WTC11 (cell line): ENCODE measurements around the gene CSRNP3. TPM values are rescaled to one million over a fixed set of nuclear protein-coding genes. Genes with fewer than 3 reads are reported as not detected.

ENCODE experiments used
- ATAC-seq: fragments of 200-7000 bp; cut with Tn5 transposase; 2 replicates; pipeline ENCODE4 v1.10.0; 2021; ENCODE audit warnings: mild to moderate bottlenecking, moderate library complexity
- CTCF ChIA-PET: fragments of 300-600 bp; sonication (Branson Sonifier 250); formaldehyde crosslinking; loops from one replicate; lab custom pipeline; 2021; ENCODE audit warnings: antibody characterized with exemption; lab: Charles Lee
- POLR2A ChIA-PET: fragments of 350-600 bp; sonication (Branson Sonifier 250); formaldehyde crosslinking; loops from one replicate; lab custom pipeline; 2021; ENCODE audit warnings: antibody characterized with exemption; lab: Charles Lee
- DNase-seq: peaks from one replicate; pipeline ENCODE4 v3.0.0; 2021; ENCODE audit warnings: low spot score
- H3K27ac Mint-ChIP-seq: 2 replicates; pipeline ENCODE4 v1.8.0; 2021; ENCODE audit warnings: mixed read lengths
- H3K27me3 Mint-ChIP-seq: 2 replicates; pipeline ENCODE4 v1.8.0; 2021; ENCODE audit warnings: low read depth, mild to moderate bottlenecking, moderate library complexity, mixed read lengths
- H3K36me3 Mint-ChIP-seq: 2 replicates; pipeline ENCODE4 v1.8.0; 2021; ENCODE audit warnings: mixed read lengths
- H3K4me1 Mint-ChIP-seq: 2 replicates; pipeline ENCODE4 v1.8.0; 2022; ENCODE audit warnings: mixed read lengths
- H3K4me3 Mint-ChIP-seq: 2 replicates; pipeline ENCODE4 v1.8.0; 2021; ENCODE audit warnings: mild to moderate bottlenecking, moderate library complexity, mixed read lengths
- H3K9me3 Mint-ChIP-seq: 2 replicates; pipeline ENCODE4 v1.8.0; 2021; ENCODE audit warnings: mixed read lengths
- CBFB ChIP-seq: sonication (generic); formaldehyde crosslinking; IDR thresholded peaks from 2 replicates; pipeline ENCODE4 v1.8.1; 2022; ENCODE audit warnings: mild to moderate bottlenecking, low read depth, missing genetic modification reagents
- ETV6 ChIP-seq: sonication (generic); formaldehyde crosslinking; IDR thresholded peaks from 2 replicates; pipeline ENCODE4 v1.8.1; 2022; ENCODE audit warnings: mild to moderate bottlenecking, missing genetic modification reagents
- GABPB1 ChIP-seq: sonication (generic); formaldehyde crosslinking; IDR thresholded peaks from 2 replicates; pipeline ENCODE4 v1.8.1; 2023; ENCODE audit warnings: mild to moderate bottlenecking, missing genetic modification reagents
- NFATC4 ChIP-seq: fragments of 250-450 bp; sonication (Bioruptor Pico); IDR thresholded peaks from 2 replicates; pipeline ENCODE4 v1.9.0; 2021; ENCODE audit warnings: mild to moderate bottlenecking
- NFYB ChIP-seq: sonication (generic); formaldehyde crosslinking; conservative IDR thresholded peaks from 2 replicates; pipeline ENCODE4 v1.8.0; 2022; ENCODE audit warnings: low read depth, missing genetic modification reagents
- OVOL2 ChIP-seq: fragments of 250-450 bp; sonication (Bioruptor Pico); IDR thresholded peaks from 2 replicates; pipeline ENCODE4 v1.9.0; 2021; ENCODE audit warnings: mild to moderate bottlenecking, borderline replicate concordance
- PRRX2 ChIP-seq: fragments of 250-450 bp; sonication (Bioruptor Pico); IDR thresholded peaks from 2 replicates; pipeline ENCODE4 v1.8.0; 2021; ENCODE audit warnings: mild to moderate bottlenecking
- ZBTB21 ChIP-seq: sonication (generic); formaldehyde crosslinking; IDR thresholded peaks from 2 replicates; pipeline ENCODE4 v1.8.1; 2023; ENCODE audit warnings: mild to moderate bottlenecking, missing genetic modification reagents, borderline replicate concordance
- ZNF263 ChIP-seq: sonication (generic); formaldehyde crosslinking; IDR thresholded peaks from 2 replicates; pipeline ENCODE4 v1.8.1; 2022; ENCODE audit warnings: low read depth, mild to moderate bottlenecking, moderate library complexity, missing genetic modification reagents
- total RNA-seq: library from RNA; stranded (reverse); gene quantifications from 3 replicates; pipeline ENCODE4 v1.2.3, GENCODE V29; 2021
- TF ChIP-seq, protein P1 (sequence below): sonication (generic); formaldehyde crosslinking; IDR thresholded peaks from 2 replicates; pipeline ENCODE4 v1.8.0; 2022; ENCODE audit warnings: mild to moderate bottlenecking, missing genetic modification reagents
- TF ChIP-seq, protein P2 (sequence below): fragments of 250-450 bp; sonication (Bioruptor Pico); IDR thresholded peaks from 2 replicates; pipeline ENCODE4 v1.8.0; 2021; ENCODE audit warnings: mild to moderate bottlenecking
- TF ChIP-seq, protein P3 (sequence below): sonication (generic); formaldehyde crosslinking; IDR thresholded peaks from 2 replicates; pipeline ENCODE4 v1.8.0; 2022; ENCODE audit warnings: mild to moderate bottlenecking, missing genetic modification reagents
- TF ChIP-seq, protein P4 (sequence below): fragments of 250-450 bp; sonication (Bioruptor Pico); IDR thresholded peaks from 2 replicates; pipeline ENCODE4 v1.9.0; 2021; ENCODE audit warnings: moderate library complexity, mild to moderate bottlenecking, inconsistent platforms, borderline replicate concordance
- TF ChIP-seq, protein P5 (sequence below): fragments of 250-450 bp; sonication (Bioruptor Pico); IDR thresholded peaks from 2 replicates; pipeline ENCODE4 v1.9.0; 2021; ENCODE audit warnings: mild to moderate bottlenecking, borderline replicate concordance
- TF ChIP-seq, protein P6 (sequence below): sonication (generic); formaldehyde crosslinking; IDR thresholded peaks from 2 replicates; pipeline ENCODE4 v1.8.1; 2022; ENCODE audit warnings: low read depth, mild to moderate bottlenecking, moderate library complexity, missing genetic modification reagents, borderline replicate concordance
- TF ChIP-seq, protein P7 (sequence below): sonication (generic); formaldehyde crosslinking; IDR thresholded peaks from 2 replicates; pipeline ENCODE4 v1.8.1; 2023; ENCODE audit warnings: mild to moderate bottlenecking, moderate library complexity, missing genetic modification reagents
- TF ChIP-seq, protein P8 (sequence below): sonication (generic); formaldehyde crosslinking; IDR thresholded peaks from 2 replicates; pipeline ENCODE4 v1.8.1; 2023; ENCODE audit warnings: mild to moderate bottlenecking, missing genetic modification reagents, moderate library complexity

The CSRNP3 gene
- total RNA-seq, 1 experiment from 2014 or later: 7.3 TPM

DNA sequence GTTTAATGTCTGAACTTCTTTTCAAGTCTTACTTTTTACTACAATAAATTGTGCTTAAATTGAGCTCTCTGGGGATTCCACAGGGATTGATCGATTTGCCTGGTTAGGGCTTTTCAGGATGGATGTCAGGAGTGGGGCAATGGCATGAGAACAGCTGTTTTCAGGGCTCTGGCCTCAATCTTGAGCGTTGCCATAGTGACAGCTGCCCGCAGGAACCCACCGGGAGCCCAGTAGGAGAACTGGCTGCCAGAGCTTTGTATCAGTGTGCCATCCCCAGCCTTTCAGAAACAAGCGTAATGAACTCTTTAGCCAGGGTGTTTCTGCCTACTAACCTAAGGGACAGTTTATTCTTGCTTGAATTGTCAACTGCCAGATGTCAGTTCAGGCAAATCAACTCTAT is 231.0 kb downstream of the CSRNP3 start:
- Mint-ChIP-seq H3K4me3 (no peak overlapping the region), H3K27ac (peak overlapping the region; percentile 44; the same call in 1 of the 2 replicates), H3K9me3 (peaks cover 5% of the 10 kb centered on the region; the same call in 1 of the 2 replicates), H3K4me1 (peaks cover 72% of the 10 kb centered on the region), H3K27me3 (no peaks in the 10 kb centered on the region), H3K36me3 (peaks cover 4% of the 10 kb centered on the region; the same call in 1 of the 2 replicates)
- 0 out of 2 replicates have a peak, but pooled peaks have one; percentile 6 for ATAC-seq
- TF ChIP-seq, protein P1, sequence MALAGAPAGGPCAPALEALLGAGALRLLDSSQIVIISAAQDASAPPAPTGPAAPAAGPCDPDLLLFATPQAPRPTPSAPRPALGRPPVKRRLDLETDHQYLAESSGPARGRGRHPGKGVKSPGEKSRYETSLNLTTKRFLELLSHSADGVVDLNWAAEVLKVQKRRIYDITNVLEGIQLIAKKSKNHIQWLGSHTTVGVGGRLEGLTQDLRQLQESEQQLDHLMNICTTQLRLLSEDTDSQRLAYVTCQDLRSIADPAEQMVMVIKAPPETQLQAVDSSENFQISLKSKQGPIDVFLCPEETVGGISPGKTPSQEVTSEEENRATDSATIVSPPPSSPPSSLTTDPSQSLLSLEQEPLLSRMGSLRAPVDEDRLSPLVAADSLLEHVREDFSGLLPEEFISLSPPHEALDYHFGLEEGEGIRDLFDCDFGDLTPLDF (CRISPR knock-in tag): no peak
- TF ChIP-seq, protein P2, sequence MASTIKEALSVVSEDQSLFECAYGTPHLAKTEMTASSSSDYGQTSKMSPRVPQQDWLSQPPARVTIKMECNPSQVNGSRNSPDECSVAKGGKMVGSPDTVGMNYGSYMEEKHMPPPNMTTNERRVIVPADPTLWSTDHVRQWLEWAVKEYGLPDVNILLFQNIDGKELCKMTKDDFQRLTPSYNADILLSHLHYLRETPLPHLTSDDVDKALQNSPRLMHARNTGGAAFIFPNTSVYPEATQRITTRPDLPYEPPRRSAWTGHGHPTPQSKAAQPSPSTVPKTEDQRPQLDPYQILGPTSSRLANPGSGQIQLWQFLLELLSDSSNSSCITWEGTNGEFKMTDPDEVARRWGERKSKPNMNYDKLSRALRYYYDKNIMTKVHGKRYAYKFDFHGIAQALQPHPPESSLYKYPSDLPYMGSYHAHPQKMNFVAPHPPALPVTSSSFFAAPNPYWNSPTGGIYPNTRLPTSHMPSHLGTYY (CRISPR knock-in tag): no peak
- TF ChIP-seq OVOL2 (no peak), PRRX2 (no peak), GABPB1 (CRISPR knock-in tag) (no peak), NFYB (CRISPR knock-in tag) (no peak), ZNF263 (no peak), CBFB (CRISPR knock-in tag) (no peak), ZBTB21 (CRISPR knock-in tag) (no peak), ETV6 (CRISPR knock-in tag) (no peak), NFATC4 (no peak)
- TF ChIP-seq, protein P3, sequence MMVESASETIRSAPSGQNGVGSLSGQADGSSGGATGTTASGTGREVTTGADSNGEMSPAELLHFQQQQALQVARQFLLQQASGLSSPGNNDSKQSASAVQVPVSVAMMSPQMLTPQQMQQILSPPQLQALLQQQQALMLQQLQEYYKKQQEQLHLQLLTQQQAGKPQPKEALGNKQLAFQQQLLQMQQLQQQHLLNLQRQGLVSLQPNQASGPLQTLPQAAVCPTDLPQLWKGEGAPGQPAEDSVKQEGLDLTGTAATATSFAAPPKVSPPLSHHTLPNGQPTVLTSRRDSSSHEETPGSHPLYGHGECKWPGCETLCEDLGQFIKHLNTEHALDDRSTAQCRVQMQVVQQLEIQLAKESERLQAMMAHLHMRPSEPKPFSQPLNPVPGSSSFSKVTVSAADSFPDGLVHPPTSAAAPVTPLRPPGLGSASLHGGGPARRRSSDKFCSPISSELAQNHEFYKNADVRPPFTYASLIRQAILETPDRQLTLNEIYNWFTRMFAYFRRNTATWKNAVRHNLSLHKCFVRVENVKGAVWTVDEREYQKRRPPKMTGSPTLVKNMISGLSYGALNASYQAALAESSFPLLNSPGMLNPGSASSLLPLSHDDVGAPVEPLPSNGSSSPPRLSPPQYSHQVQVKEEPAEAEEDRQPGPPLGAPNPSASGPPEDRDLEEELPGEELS (CRISPR knock-in tag): no peak
- TF ChIP-seq, protein P4, sequence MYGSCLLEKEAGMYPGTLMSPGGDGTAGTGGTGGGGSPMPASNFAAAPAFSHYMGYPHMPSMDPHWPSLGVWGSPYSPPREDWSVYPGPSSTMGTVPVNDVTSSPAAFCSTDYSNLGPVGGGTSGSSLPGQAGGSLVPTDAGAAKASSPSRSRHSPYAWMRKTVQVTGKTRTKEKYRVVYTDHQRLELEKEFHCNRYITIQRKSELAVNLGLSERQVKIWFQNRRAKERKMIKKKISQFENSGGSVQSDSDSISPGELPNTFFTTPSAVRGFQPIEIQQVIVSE (CRISPR knock-in tag): no peak
- TF ChIP-seq, protein P5, sequence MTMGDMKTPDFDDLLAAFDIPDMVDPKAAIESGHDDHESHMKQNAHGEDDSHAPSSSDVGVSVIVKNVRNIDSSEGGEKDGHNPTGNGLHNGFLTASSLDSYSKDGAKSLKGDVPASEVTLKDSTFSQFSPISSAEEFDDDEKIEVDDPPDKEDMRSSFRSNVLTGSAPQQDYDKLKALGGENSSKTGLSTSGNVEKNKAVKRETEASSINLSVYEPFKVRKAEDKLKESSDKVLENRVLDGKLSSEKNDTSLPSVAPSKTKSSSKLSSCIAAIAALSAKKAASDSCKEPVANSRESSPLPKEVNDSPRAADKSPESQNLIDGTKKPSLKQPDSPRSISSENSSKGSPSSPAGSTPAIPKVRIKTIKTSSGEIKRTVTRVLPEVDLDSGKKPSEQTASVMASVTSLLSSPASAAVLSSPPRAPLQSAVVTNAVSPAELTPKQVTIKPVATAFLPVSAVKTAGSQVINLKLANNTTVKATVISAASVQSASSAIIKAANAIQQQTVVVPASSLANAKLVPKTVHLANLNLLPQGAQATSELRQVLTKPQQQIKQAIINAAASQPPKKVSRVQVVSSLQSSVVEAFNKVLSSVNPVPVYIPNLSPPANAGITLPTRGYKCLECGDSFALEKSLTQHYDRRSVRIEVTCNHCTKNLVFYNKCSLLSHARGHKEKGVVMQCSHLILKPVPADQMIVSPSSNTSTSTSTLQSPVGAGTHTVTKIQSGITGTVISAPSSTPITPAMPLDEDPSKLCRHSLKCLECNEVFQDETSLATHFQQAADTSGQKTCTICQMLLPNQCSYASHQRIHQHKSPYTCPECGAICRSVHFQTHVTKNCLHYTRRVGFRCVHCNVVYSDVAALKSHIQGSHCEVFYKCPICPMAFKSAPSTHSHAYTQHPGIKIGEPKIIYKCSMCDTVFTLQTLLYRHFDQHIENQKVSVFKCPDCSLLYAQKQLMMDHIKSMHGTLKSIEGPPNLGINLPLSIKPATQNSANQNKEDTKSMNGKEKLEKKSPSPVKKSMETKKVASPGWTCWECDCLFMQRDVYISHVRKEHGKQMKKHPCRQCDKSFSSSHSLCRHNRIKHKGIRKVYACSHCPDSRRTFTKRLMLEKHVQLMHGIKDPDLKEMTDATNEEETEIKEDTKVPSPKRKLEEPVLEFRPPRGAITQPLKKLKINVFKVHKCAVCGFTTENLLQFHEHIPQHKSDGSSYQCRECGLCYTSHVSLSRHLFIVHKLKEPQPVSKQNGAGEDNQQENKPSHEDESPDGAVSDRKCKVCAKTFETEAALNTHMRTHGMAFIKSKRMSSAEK (CRISPR knock-in tag): no peak
- TF ChIP-seq, protein P6, sequence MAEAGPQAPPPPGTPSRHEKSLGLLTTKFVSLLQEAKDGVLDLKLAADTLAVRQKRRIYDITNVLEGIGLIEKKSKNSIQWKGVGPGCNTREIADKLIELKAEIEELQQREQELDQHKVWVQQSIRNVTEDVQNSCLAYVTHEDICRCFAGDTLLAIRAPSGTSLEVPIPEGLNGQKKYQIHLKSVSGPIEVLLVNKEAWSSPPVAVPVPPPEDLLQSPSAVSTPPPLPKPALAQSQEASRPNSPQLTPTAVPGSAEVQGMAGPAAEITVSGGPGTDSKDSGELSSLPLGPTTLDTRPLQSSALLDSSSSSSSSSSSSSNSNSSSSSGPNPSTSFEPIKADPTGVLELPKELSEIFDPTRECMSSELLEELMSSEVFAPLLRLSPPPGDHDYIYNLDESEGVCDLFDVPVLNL (CRISPR knock-in tag): no peak
- TF ChIP-seq, protein P7, sequence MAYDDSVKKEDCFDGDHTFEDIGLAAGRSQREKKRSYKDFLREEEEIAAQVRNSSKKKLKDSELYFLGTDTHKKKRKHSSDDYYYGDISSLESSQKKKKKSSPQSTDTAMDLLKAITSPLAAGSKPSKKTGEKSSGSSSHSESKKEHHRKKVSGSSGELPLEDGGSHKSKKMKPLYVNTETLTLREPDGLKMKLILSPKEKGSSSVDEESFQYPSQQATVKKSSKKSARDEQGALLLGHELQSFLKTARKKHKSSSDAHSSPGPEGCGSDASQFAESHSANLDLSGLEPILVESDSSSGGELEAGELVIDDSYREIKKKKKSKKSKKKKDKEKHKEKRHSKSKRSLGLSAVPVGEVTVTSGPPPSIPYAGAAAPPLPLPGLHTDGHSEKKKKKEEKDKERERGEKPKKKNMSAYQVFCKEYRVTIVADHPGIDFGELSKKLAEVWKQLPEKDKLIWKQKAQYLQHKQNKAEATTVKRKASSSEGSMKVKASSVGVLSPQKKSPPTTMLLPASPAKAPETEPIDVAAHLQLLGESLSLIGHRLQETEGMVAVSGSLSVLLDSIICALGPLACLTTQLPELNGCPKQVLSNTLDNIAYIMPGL (CRISPR knock-in tag): no peak
- TF ChIP-seq, protein P8, sequence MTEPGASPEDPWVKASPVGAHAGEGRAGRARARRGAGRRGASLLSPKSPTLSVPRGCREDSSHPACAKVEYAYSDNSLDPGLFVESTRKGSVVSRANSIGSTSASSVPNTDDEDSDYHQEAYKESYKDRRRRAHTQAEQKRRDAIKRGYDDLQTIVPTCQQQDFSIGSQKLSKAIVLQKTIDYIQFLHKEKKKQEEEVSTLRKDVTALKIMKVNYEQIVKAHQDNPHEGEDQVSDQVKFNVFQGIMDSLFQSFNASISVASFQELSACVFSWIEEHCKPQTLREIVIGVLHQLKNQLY: no peak
- no peak for DNase-seq
- ChIA-PET POLR2A (no interaction called here), CTCF (interaction anchor here (0.6 to 2.6 kb wide), 5 partner anchors 8 to 246 kb away, joined by 3 to 17 read pairs (median 3); no protein-coding TSS in a partner anchor)
